B cell (primary cell): ENCODE measurements around the gene PVALEF. TPM values are rescaled to one million over a fixed set of nuclear protein-coding genes. Genes with fewer than 3 reads are reported as not detected.

Experiments
- ATAC-seq: fragments of 200-7000 bp; cut with Tn5 transposase; one replicate; pipeline ENCODE4 v1.10.0; 2021; ENCODE audit warnings: low read depth, mild to moderate bottlenecking, moderate number of reproducible peaks, moderate library complexity
- CTCF ChIA-PET: fragments of 350-600 bp; sonication (Branson Sonifier 250); formaldehyde crosslinking; loops from one replicate; lab custom pipeline; 2021; ENCODE audit warnings: antibody characterized with exemption, inconsistent platforms; lab: Charles Lee
- POLR2A ChIA-PET: fragments of 350-600 bp; sonication (Branson Sonifier 250); formaldehyde crosslinking; loops from one replicate; lab custom pipeline; 2021; ENCODE audit warnings: antibody characterized with exemption; lab: Charles Lee
- DNase-seq: peaks from one replicate; pipeline ENCODE4 v3.0.0; 2013
- H2AFZ ChIP-seq: 2 replicates; pipeline ENCODE4 v1.6.1; 2012; ENCODE audit warnings: mild to moderate bottlenecking, low read depth, low read length; ENCODE audit not compliant: insufficient read depth, poor library complexity, severe bottlenecking
- H3K27ac ChIP-seq, 2 donors: 1 replicate in 1 of 2; 2 replicates in 1 of 2; pipeline ENCODE4 v1.5.1; 2012 to 2013; ENCODE audit warnings: low read length in 2 of 2, mild to moderate bottlenecking in 2 of 2, moderate library complexity in 1 of 2
- H3K27me3 ChIP-seq, 4 experiments: fragments of 200-600 bp in 1 of 4; sonication (generic) in 1 of 4; replicated peaks in 1 of 4; 1 replicate in 2 of 4; 2 replicates in 2 of 4; pipeline versions ENCODE4 v1.6.1 to v1.7.0; 2013 to 2016; ENCODE audit warnings: low read length in 3 of 4, mild to moderate bottlenecking in 2 of 4, mixed read lengths in 1 of 4, moderate library complexity in 1 of 4; ENCODE audit not compliant: insufficient read depth in 4 of 4, control insufficient read depth in 3 of 4; ENCODE audit errors: control extremely low read depth in 1 of 4
- H3K36me3 ChIP-seq, 2 experiments: replicated peaks in 1 of 2; 1 replicate in 1 of 2; 2 replicates in 1 of 2; pipeline versions ENCODE4 v1.6.1 to v1.7.1; 2013; ENCODE audit warnings: low read length in 1 of 2; ENCODE audit not compliant: insufficient read depth in 2 of 2, control insufficient read depth in 1 of 2; ENCODE audit errors: control extremely low read depth in 1 of 2, extremely low read depth in 1 of 2
- H3K4me1 ChIP-seq, 2 donors: fragments of 200-600 bp in 1 of 2; sonication (generic) in 1 of 2; 1 replicate in 1 of 2; 2 replicates in 1 of 2; pipeline versions ENCODE4 v1.5.1 to v1.6.1; 2013 to 2017; ENCODE audit warnings: low read length in 2 of 2; ENCODE audit not compliant: control insufficient read depth in 2 of 2, insufficient read depth in 2 of 2
- H3K4me2 ChIP-seq: replicated peaks from 2 replicates; pipeline ENCODE3; 2012; ENCODE audit warnings: mild to moderate bottlenecking, low read depth, low read length; ENCODE audit not compliant: poor library complexity, severe bottlenecking
- H3K4me3 ChIP-seq, 5 experiments: fragments of 200-600 bp in 1 of 5; sonication (generic) in 1 of 5; 1 replicate in 3 of 5; 2 replicates in 2 of 5; pipeline versions ENCODE4 v1.5.1 to v1.7.0; 2011 to 2016; ENCODE audit warnings: low read length in 4 of 5, mild to moderate bottlenecking in 4 of 5, low read depth in 2 of 5, control low read depth in 1 of 5, moderate library complexity in 1 of 5; ENCODE audit not compliant: insufficient read depth in 1 of 5; ENCODE audit errors: control extremely low read depth in 1 of 5, extremely low read depth in 1 of 5
- H3K79me2 ChIP-seq: fragments of 200-600 bp; sonication (generic); one replicate; pipeline ENCODE4 v1.6.0; 2016; ENCODE audit warnings: low read length; ENCODE audit not compliant: control insufficient read depth, insufficient read depth
- H3K9ac ChIP-seq: fragments of 200-600 bp; sonication (generic); 2 replicates; pipeline ENCODE4 v1.6.1; 2017; ENCODE audit warnings: mild to moderate bottlenecking, low read length, moderate library complexity
- H3K9me3 ChIP-seq, 3 donors: one replicate each; pipeline versions ENCODE4 v1.6.1 to v1.7.1; 2013; ENCODE audit warnings: low read length in 2 of 3; ENCODE audit not compliant: control insufficient read depth in 2 of 3, insufficient read depth in 1 of 3; ENCODE audit errors: control extremely low read depth in 1 of 3
- H4K20me1 ChIP-seq: 2 replicates; pipeline ENCODE4 v1.6.0; 2012; ENCODE audit warnings: mild to moderate bottlenecking, low read length; ENCODE audit not compliant: insufficient read depth, control insufficient read depth, poor library complexity, severe bottlenecking
- H3K27ac Mint-ChIP-seq: one replicate; pipeline ENCODE4 v1.8.0; 2021; ENCODE audit warnings: mixed read lengths
- H3K27me3 Mint-ChIP-seq: one replicate; pipeline ENCODE4 v1.8.0; 2021; ENCODE audit warnings: mixed read lengths
- H3K4me1 Mint-ChIP-seq: one replicate; pipeline ENCODE4 v1.8.0; 2021; ENCODE audit warnings: mixed read lengths
- H3K4me3 Mint-ChIP-seq: one replicate; pipeline ENCODE4 v1.8.0; 2021; ENCODE audit warnings: mixed read lengths
- H3K9me3 Mint-ChIP-seq: one replicate; pipeline ENCODE4 v1.8.0; 2022; ENCODE audit warnings: mixed read lengths; ENCODE audit not compliant: insufficient read depth
- CTCF ChIP-seq: fragments of 200-600 bp; IDR thresholded peaks from one replicate; pipeline ENCODE4 v1.8.0; 2022; ENCODE audit warnings: antibody characterized with exemption, mild to moderate bottlenecking
- EZH2 ChIP-seq: IDR thresholded peaks from 2 replicates; pipeline ENCODE4 v1.6.1; 2012; ENCODE audit warnings: borderline replicate concordance, low read depth, mild to moderate bottlenecking, moderate library complexity, low read length; ENCODE audit not compliant: insufficient read depth, poor library complexity, severe bottlenecking
- WGBS: methylation state at CpG from one replicate; pipeline ENCODE4 v1.1.5; 2013; ENCODE audit warnings: missing lambda C conversion rate; ENCODE audit not compliant: insufficient coverage; 5-methylcytosine and 5-hydroxymethylcytosine counted together
- intact Hi-C: fragments of 100-400 bp; cut with micrococcal nuclease; formaldehyde crosslinking; loops from one replicate; pipeline ENCODE4 v1.10.0; 2022
- polyA plus RNA-seq: library from polyadenylated mRNA; depleted of rRNA; stranded (reverse); fragments of >200 nt; gene quantifications from 2 replicates; pipeline ENCODE4 v1.2.3, GENCODE V29; 2012
- total RNA-seq, 2 donors: library from RNA; stranded (reverse); fragments of 120-200 nt in 1 of 2; gene quantifications; 1 replicate in 1 of 2; 2 replicates in 1 of 2; pipeline versions ENCODE4 v1.2.3 to v1.2.4, GENCODE V29; 2013 to 2022

Gene PVALEF
- total and polyA plus RNA-seq, 2 donors (not counting 1 experiment from before 2014, with no cell fraction given): not detected

GRCh38 chr17:81187120-81187519 lies 21.8 kb downstream of the PVALEF start:
- CTCF ChIA-PET: no interaction called here
- no peak overlapping the region for H3K4me2 ChIP-seq
- no peaks in the 10 kb centered on the region for H3K79me2 ChIP-seq
- H3K27ac Mint-ChIP-seq: no peak overlapping the region
- H3K9me3 Mint-ChIP-seq: no peaks in the 10 kb centered on the region
- H3K27ac ChIP-seq: no peak overlapping the region
- 92% methylated on average over 11 of the region's 11 CpGs for WGBS
- H3K4me3 ChIP-seq: no peak overlapping the region
- no peaks in the 10 kb centered on the region for H3K36me3 ChIP-seq
- no peak for TF ChIP-seq EZH2
- intact Hi-C loops: no loop called here
- H3K4me1 Mint-ChIP-seq: no peaks in the 10 kb centered on the region
- peaks cover 6% of the 10 kb centered on the region for H3K27me3 Mint-ChIP-seq
- H3K4me3 Mint-ChIP-seq: no peak overlapping the region
- DNase-seq (no peak), ATAC-seq (no peak)
- H3K27me3 ChIP-seq: peaks cover 0 to 7% (median 0%) of the 10 kb centered on the region in 4 experiments
- POLR2A ChIA-PET: no interaction called here
- peaks cover 0 to 2% (median 0%) of the 10 kb centered on the region in 3 donors for H3K9me3 ChIP-seq
- H4K20me1 ChIP-seq: no peaks in the 10 kb centered on the region
- H2AFZ ChIP-seq: no peak overlapping the region
- H3K9ac ChIP-seq: no peak overlapping the region
- no peaks in the 10 kb centered on the region for H3K4me1 ChIP-seq

- ATAC-seq (no peak), DNase-seq (no peak)
- Mint-ChIP-seq H3K27me3 (peaks cover 6% of the 10 kb centered on the region), H3K9me3 (no peaks in the 10 kb centered on the region), H3K27ac (no peak overlapping the region), H3K4me3 (no peak overlapping the region), H3K4me1 (no peaks in the 10 kb centered on the region)
- no peaks in the 10 kb centered on the region for H3K36me3 ChIP-seq
- WGBS: 94% methylated on average over 25 of the region's 26 CpGs
- no peak overlapping the region for H3K4me2 ChIP-seq
- no peaks in the 10 kb centered on the region for H3K4me1 ChIP-seq
- ChIA-PET CTCF (no interaction called here), POLR2A (no interaction called here)
- intact Hi-C loops: no loop called here
- H3K4me3 ChIP-seq: no peak overlapping the region
- H3K27me3 ChIP-seq: peaks cover 0 to 7% (median 0%) of the 10 kb centered on the region in 4 experiments
- no peaks in the 10 kb centered on the region for H4K20me1 ChIP-seq
- peaks cover 0 to 2% (median 0%) of the 10 kb centered on the region in 3 donors for H3K9me3 ChIP-seq
- H3K79me2 ChIP-seq: no peaks in the 10 kb centered on the region
- no peak overlapping the region for H3K9ac ChIP-seq
- H2AFZ ChIP-seq: no peak overlapping the region
- TF ChIP-seq EZH2 (no peak), CTCF (no peak)
- no peak overlapping the region for H3K27ac ChIP-seq
Measured at GRCh38 chr17:81187586-81188490, 22.5 kb downstream of the PVALEF start.
